Activated CD4-positive, alpha-beta T cell treated with anti-CD3 and anti-CD28 coated beads, Interleukin-10, Interleukin-2, amounts not matched to agents 100 ng/mL and 50 ng/mL, durations not matched to agents 16 hours and 8 hours (primary cell): ENCODE data around the gene SLC35B2.
A peak's percentile ranks its signal among the peaks of the same experiment; 100 is the strongest.

ENCODE experiments used
- DNase-seq: peaks from one replicate; pipeline ENCODE4 v3.0.0-alpha.2; 2020

Gene SLC35B2

DNA sequence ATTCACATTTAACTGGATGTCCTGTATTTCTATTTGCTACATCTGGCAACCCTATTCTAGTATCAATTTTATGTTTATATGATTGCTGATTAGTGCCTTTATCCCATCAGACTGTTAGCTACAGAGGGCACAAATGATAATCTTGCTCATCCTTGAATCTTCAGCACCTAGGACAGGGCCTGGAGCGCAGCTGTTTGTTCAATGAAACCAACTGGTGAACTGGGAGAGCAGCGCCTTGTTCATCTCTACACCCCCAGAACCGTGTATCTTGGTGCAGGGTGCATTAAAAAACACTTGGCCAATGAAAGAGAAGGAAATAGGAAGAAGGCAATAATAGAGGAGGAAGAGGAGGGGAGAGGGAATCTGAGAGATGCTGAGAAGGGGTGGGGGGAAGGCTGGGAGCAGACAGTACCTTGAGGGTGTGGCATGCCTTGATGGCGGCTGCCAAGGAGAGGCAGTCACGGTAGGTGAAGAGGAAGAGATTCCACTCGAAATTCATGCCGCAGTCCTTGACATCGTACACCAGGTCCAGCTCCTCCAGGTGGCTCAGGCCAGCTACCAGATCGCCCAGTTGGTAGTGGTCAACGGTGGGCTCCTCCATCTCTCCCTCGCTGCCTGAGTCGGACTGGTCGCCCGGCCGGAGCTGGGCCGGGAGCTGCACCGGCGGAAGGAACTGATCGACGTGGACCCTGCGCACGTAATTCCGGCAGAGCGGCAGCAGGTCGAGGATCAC, 28.4 kb upstream of the SLC35B2 start:
- no peak for DNase-seq

DNA sequence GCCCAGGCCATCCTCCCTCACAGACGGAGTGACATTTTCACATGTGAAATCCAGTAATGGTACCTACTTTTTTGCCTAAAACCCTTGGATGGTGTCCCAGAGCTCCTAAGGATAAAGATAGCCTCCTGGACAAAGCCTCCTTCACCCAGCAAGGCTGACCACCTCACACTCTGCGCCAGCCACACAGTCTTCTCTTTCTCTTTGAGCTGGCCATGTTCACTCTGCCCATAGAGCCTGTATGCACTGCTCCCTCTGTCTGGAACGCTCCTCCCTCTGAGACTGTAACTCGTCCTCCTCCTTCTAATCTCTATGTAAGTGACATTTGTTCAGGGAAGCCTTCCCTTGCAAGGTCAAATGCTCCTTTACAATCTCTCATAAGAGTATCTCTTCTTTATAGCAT, 27.5 kb upstream of the SLC35B2 start:
- DNase-seq = no peak

DNA sequence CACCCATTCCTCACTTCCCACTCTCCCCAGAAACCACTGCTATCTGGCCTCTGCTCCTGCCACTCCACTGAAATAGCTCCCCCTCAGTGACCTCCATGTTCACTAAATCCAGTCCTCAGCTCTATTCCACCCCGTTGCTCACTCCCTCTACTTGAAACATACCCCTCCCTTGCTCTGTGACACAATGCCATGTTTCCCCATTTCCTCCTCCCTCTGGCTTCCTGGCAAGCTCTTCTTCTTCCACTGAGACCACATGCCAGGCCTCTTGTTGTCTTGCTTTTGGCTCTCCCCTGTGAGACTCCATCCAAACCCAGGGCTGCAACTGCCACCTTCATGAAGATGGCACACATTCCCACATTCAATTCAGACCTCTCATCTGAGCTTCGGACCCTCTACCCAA, 26.8 kb upstream of the SLC35B2 start:
- no peak for DNase-seq

DNA sequence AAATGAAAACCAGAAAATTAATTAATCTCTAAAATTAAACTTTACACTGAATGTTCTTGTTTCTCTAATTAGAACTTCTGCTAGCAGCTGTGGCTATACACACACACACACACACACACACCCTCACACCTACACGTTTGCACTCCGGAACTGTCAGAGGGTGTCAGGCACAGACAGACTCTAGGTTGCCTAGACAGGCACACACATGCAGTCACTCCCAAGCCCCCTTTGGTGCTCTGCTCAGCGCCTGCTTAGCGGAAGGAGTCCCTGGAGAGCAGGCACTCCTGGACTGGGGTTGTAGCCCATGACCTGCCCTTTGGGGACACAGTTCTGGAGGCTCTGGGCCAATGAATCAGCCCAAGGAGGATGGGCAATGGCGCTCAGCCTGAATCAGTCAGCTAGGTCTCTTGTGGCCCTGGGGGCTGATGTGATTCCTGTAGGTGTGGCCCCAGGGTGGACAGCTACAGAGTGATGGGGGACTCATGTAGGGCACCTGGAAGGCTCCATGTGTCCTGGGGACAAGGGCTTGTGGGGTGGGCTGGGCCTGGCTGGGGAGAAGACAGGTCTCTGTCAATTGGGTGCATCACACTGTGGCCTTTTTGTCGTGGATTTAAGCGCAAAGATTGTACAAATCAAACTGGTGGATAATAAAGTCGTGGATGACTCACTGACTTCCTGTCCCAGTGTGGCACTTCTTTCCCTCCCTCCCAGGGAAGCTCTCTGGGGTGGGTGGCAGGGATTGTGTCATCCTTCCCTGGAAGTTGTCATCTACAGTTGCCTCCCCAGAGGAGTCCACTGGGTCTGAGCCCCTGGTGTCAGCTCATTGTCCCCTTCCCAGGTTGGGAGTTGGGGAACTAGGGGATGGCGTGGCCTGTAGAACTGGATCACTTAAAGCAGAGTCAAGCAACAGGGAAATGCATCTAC, 21.7 kb upstream of the SLC35B2 start:
- no peak for DNase-seq

DNA sequence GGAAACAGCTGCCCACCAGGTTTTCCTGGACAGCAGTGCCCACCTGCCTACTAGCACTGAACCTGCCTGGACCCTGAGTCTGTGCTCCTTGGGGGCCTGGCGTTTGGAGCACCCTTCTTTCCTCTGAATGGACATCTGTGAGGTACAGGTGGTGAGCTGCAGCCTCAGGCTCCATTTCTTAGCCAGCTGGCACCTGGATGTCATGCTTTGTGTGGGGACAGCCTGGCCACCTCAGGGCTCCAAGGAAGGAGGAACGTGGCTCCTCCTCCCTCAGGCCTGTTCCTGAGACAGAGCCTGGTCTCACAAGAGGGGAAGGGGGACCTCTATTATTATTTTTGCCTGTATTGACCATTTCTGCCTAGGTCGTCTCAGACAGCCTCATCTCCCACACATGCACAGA, 21.0 kb upstream of the SLC35B2 start:
- DNase-seq = no peak

DNA sequence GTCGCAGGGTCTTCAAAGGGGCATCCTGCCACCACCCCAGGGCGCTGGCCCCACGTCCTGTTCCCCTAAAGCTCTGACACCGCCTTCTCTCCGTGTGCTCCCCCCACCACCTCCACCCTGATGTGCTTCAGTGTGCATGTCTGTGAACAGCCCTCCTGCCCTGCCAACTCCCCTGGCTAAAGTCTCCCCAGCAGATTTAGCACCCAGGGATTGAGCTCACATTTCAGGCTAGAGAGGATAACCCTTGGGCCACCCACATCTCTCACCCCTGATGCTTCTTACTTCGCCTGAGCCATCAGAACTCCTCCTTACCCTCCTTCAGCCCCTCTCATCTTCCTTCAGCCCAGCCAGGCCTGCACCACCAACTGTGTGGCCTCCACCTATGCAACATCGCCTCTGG, 20.4 kb upstream of the SLC35B2 start:
- DNase-seq = no peak

DNA sequence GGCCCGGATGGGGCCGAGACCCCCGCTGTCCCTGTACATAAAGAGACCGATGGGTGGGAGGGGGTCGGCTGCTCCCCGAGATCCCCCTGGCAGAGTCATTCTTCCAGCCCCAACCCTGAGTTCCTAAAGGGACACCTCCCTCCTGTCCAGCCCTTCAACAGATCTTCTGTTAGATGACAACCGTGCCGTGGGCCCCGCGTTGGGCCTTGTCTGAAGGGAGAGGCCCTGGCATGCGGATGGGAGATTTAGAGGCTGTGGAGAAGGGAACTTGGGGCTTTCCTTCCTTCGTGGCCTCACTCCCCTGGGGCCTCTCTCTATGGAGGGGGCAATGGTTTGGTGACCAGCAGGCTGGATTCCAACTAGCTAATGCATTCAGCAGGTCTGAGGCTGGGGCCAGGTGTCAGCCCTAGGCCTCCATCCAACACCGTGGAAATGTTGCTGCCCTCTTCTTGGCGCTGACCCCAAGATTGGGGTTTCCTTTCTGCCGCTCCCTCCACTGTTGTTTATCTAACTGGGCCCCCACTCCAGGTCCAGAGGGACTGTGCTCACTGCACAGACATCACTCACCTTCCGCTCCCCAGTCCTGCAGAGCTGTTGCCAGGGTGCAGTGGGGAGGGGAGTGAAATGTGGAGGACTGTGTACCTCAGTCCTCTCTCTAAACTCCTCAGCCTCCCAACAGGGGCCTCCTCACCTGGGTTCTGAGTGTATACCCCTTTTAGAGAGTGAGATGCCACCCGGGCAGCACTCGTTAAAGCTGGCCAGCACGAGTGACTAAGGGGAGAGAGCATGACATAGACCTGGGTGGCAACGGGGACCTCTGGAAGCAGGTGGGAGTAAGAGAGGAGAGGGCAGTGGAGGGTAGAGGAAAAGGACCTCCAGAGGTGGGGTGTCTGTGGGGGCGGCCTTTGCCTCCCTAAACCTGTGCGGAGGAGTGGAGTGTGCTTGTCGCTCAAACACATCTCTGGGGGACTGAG, 19.6 kb upstream of the SLC35B2 start:
- no peak for DNase-seq

DNA sequence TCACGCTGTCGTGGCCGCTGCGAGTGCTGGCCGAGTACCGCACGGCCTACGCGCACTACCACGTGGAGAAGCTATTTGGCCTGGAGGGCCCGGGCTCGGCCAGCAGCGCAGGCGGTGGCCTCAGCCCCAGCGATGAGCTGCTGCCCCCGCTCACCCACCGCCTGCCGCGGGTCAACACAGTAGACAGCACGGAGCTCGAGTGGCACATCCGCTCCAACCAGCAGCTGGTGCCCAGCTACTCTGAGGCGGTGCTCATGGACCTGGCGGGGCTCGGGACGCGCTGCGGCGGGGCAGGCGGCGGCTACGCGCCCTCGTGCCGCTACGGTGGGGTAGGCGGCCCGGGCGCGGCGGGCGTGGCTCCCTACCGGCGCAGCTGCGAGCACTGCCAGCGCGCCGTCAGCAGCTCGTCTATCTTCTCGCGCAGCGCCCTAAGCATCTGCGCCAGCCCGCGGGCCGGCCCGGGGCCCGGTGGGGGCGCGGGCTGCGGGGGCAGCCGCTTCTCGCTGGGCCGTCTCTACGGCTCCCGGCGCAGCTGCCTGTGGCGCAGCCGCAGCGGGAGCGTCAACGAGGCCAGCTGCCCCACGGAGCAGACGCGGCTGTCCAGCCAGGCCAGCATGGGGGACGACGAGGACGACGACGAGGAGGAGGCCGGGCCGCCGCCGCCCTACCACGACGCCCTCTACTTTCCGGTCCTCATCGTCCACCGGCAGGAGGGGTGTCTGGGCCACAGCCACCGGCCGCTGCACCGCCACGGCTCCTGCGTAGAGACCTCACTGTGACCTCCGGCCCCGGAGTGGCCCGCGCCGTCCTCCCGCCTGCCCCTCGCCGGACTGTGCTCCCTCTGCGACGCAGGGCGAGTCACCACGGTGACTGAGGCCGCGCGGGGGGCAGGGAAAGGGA, 18.7 kb upstream of the SLC35B2 start:
- DNase-seq = peak; percentile 27

DNA sequence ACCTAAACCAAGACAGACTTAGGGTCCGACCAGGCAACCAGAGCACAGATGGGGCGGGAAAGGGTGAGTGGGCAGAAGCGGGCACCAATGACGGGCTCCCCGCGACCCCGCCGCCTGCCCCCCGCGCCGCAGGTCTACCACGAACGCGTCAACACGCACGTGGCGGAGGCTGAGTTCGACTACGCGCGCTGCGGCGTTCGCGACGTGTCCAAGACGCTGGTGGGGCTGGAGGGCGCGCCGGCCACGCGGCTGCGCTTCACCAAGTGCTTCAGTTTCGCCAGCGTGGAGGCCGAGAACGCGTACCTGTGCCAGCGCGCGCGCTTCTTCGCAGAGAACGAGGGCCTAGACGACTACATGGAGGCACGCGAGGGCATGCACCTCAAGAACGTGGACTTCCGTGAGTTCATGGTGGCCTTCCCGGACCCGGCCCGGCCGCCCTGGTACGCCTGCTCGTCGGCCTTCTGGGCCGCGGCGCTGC, 18.0 kb upstream of the SLC35B2 start:
- no peak for DNase-seq

DNA sequence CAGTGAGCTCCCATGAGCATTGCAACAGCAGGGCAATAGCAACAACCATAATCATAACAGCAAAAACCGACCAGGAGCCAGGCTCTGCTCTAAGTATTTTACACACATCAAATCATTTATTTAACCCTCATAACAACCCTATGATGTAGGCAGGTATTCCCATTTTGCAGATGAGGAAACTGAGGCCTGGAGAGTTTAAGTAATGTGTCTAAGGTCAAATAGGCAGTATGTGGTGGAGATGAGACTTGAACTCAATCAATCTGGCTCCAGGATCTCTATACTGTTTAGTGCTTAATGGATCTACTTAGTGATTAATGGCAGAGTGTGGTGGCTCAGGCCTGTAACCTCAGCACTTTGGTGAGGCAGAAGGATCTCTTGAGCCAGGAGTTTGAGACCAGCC, 16.3 kb upstream of the SLC35B2 start:
- DNase-seq = no peak

DNA sequence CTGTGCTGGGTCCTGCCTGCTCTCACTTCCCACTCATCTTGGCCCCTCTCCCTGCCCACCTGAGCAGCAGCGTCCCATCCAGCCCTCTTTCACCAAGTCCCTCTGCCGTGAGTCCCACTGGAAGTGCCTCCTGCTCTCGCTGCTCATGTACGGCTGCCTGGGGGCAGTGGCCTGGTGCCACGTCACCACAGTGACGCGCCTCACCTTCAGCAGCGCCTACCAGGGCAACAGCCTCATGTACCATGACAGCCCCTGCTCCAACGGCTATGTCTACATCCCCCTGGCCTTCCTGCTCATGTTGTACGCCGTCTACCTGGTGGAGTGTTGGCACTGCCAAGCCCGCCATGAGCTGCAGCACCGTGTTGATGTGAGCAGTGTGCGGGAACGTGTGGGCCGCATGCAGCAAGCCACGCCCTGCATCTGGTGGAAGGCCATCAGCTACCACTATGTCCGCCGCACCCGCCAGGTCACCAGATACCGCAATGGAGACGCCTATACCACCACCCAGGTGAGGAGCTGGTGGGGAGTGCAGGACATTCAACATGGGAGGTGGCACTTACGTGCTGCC, 15.8 kb upstream of the SLC35B2 start:
- DNase-seq = no peak

DNA sequence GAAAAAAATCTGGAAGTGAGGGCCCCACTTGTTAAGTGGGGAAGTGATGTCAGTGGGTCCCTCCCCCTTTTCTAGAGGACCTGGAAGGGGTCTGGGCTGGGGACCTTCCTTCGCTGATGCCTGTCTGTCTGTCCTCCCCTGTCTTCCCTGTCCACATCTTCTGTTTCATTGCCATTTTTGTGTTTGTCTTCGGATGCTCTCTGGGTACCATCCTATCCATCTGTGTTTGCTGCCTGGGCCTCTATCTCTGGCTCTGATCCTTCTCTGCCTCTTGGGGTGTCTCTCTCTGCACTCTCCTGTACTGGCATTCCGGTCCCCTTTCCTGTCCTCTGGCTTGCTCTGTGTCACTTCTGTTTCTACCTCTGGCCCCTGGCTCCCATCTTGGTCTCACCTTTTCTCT, 15.2 kb upstream of the SLC35B2 start:
- no peak for DNase-seq

DNA sequence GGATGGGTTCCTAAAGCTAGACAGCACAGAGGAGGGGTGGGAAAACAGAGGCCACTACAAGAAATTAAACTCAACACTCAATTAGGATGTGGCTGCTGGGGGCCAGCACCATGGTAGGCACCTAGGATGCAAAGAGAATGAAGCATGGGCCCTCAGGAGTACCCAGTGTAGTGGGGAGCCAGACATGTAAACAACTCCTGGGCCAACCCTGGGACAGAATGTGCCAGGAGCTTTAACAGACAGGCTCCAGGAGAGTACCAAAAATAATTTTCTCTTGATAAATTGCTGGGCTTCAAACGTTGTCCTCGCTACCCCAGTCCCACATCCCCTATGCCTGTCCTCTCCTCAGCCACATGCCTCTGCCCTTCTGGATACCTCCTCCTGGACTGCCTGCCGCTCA, 14.6 kb upstream of the SLC35B2 start:
- DNase-seq = no peak

DNA sequence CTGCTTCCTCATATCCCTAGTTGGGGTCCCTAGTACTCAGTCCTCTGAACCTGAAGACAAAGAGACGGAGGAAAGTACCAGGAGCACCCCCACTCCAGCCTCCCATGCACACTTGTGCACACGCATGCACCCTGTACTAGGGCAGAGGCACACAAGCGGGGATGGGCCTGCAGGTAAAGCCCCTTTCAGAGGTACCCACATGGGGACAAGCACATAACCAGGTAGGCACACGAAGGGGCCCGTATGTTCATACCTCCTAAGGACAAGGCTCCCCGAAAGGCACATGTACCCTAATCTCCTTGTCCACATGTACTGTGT, 14.0 kb upstream of the SLC35B2 start:
- DNase-seq = no peak

DNA sequence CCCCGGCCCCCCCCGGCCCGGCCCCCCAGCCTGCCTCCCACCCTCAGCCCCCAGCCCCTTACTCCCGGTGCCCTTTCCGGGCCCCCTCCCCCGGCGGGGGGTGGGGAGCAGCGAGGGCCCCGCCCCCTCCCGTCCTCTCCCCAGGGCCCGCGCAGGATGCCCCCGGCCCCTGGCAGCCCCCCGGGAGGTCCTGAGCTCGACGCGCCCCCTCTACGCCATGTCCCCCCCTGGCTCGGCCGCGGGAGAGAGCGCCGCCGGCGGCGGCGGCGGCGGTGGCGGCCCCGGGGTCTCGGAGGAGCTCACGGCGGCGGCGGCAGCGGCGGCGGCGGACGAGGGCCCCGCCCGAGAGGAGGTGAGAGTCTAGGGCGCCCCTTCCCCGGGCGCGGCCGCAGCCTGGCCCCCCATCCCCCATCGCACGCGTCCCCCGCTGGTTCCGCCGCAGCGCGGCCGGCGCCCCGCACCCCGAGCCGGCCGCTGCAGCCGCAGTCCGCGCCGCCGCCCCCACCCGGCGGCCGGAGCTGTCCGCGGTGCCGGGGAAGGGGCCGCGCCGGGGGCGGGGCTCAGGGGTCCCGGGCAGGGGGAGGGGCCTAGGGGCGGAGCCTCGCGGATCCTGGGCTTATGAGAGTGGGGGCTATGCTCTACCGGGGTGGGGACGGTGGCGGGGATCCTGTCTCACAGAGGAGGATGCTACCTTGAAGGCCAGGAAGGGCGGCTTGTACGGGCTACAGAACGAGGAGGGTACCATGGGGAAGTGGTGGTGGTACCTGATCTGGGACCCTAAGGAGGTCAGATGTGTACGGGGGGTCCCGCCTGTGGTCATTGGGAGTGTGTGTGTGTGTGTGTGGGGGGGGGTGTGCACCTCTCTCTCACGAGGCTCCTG, 13.4 kb upstream of the SLC35B2 start:
- no peak for DNase-seq

DNA sequence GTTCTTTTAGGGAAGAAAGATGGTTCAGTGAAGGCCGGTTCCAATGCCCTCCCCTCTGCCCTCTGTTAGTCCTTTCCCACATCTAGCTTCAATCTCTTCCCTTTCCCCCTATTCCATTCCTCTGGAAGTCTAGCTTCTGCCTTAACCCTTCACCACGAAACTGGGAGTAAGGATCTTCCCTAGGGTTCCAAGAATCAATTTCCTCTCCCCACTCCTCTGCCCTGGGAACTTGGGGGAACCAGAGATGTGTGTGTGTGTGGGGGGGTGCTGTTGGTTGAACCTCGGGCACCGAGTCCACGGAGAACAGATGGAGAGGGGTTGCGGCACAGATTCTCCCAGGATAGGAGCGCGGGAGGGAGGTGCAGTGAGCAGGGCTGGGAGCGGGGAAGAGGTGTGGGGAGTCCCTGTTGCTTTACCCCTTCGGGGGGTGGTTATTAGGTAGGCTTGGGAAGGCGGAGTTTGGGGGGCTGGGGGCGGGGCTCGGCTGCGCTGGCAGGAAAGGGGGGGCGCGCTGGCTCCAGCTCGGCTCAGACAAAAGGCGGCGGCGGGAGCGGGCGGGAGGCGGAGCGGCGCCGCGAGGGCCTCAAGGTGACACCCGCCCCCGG, 12.7 kb upstream of the SLC35B2 start, which contains the start of gene TMEM151B:
Gene TMEM151B (plus strand): TSS at position 530 of the 605 bp plus-strand sequence. CDS start 293 bp downstream, outside the sequence.
- DNase-seq = no peak

DNA sequence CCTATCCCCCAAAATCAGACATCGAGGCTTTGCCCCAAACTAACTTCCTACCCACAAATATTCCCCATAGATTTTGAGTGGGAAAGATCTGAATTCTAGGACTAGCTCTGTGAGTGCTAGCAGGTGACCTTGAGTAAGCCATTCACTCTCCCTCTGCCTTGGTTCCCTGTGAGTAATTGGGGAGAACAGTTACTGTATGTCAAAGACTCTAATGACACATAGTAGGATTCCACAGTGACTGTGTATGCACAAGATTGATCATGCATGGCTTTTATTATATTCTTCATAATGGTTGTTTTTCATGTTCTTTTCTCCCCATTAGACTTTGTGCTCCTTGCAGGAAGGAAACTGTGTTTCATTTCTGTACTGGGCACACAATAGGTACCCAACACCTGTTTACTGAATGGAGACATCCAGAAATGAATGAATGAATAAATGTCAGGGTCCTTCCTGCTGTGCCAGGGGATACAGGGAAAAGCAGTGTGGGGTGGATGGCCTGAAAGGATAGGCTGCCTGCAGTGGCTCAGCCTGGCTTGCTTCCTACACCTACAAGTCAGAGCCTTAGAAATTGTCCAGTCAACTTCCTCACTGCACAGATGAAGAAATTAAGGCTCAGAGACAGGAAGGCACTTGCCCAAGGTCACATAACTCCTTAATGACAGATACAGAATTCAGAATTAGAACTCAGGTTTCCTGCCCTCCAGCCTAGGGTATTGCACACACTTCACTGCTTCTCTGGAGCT, 12.0 kb upstream of the SLC35B2 start:
- peak; percentile 59 for DNase-seq

DNA sequence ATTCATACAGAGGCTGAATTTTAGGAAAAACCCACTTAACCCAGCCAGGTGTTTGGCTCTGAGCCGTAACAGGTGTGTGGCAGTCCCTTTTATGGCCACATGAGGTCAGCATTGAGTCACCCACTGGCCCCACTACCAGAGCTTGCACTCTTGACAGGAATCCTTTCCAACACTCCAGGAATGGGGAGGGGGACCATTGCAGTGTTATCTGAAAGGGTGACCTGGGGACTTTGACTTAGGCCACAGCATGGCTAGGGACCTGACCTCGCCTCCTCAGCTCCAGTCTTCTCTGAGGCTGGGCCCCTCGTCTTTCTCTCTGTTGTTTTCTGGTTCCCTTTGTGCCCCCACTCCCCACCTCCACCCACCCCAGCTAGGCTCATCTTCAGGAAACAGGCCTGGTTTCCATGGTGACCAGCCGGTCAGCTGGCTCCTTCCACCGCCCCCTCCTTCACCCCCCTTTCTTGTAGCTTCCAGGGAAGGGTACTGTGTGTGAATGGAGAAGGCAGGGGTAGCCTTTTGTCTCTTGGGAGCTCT, 10.8 kb upstream of the SLC35B2 start:
- peak; percentile 70 for DNase-seq

DNA sequence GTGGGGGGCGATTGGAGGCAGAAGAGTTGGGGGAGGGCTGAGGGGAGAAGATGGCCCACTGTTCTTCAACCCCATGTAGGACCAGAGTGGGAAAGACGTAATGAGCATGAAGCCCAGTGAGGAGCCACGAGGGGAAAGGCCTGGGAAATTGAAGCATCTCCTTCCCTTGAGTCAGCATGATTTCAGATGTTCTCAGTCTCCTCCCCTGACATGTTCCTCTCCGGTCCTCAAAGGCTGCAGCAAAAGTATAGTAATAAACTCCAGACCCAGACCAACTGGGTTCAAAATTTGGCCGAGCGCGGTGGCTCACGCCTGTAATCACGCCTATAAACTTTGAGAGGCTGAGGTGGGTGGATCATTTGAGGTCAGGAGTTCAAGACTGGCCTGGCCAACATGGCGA, 9.9 kb upstream of the SLC35B2 start:
- no peak for DNase-seq
